ENCODE data around the gene UPK1B.
"Not testable (repeated sequence)": the region's sequence is repeated elsewhere in the genome, so short reads cannot be mapped to it uniquely, and the experiment has no call there.

The UPK1B gene

DNA sequence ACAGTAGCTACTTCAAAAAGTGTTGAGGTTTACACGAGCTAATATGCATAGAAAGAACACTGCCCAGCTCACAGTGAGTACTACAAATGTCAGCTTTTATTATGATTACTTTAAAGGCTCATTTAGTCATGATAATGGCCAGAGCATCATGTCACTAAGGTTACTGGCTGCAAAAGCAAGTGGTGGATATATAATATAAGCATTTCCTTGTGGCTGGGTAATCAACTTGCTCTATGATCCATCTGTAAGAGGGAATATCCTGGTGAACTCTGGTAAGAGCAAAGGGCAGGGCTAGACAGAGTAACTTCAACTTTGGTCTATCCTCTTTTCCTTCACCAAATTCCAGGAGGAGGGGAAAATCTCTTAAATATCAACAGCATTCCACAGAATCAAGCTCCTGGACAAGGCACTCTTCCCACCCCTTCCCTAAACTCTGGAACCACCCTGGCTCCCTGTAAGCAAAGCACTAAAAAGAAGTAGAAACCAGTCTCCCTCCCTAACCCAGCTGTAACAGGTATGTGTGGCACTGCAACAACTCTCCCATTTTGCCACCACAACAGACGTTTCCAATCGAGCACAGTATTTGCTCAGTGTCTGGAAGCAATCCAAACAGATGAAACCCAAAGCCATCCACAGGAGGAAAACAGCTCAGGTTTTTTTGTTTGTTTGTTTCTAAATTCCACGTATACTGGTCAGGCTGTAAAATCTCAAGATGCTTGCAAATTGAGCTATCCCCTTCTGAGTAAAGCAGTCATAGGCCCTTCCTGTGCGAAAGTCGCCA is 53.9 kb downstream of the UPK1B start:
- no peak for DNase-seq

DNA sequence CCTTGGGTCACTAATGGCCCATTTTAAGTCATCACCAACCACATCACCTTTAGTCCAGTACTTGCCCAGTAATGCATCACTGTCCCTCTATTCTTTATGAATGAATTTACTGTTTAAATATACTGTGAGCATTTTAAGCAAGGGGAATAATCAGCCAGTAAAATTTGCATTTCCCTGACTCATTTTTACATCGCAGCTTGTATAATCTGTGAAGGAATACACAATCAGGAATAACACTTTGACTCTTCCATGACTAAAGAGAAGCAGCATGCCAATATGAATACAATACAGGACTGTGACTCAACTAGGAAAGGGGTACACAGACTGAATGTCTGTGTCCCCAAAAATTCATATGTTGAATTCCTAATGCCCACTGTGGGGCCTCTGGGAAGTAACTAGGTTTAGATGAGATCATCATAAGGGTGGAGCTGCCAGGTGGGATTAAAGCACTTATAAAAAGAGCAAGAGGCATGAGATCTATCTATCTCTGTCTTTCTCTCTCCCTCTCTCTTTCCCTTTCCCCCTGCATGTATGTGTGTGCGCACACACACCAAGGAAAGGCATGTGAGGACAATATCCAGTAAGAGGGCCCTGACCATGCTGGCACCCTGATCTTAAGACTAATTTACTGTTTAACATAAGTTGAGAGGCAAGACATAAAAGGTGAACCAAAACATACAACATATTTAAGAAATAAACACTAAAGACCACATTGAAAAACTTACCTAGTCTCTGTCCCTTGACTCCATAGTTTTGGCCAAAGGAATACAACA is 55.2 kb downstream of the UPK1B start:
- no peak for DNase-seq

DNA sequence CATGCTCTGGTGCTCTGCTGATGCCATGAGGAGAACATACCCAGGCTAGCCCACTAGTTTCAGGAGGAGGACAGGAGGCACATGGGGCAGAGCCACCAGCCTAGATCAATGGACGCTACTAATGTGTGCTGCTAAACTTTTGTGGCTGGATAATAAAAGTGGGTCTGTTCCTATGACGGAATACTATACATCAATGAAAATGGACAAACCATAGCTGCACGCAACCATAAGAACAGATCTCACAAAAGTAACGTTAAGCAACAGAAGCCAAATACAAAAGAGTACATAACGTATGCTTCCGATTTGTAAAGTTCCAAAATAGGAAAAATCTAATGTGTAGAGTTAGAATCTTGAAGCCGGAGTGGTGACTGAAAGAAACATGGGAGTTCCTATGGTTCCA is 55.8 kb downstream of the UPK1B start:
- DNase-seq: no peak

DNA sequence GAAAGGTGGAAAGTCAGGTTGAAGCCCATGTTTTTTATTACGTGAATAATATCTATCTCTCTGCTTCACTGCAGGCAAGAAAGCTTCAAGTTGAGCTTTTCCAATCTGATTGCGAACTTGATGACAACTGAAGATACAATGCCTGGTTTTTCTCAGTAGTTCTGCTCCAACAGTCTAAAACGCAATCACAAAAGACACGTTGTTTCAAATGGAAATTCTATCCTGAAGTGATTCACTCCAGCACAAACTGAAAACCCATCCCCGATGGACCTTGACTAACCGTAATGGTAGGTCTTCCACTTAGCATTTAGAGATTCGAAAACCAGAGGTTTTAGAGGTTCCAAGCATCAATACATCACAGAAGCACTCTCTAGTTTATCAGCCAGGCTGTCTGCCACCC is 56.7 kb downstream of the UPK1B start:
- DNase-seq: no peak

DNA sequence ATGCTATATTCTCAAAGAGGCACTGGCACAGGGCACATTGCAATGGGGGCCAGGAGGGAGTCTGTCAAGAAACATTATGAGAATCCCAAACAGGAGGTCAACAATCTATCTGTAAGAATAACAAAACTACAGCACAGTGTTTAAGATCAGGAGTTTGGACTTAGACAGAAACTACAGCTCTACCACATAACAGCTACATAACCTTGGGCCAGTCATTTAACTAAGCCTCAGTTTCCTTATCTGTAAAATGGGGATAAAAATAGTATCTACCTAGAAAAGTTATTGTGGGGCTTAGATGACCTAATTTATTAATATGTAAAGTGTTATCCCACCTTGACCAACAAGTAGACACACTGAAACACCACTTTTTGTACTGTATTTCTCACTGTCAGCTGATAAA is 57.3 kb downstream of the UPK1B start:
- no peak for DNase-seq

DNA sequence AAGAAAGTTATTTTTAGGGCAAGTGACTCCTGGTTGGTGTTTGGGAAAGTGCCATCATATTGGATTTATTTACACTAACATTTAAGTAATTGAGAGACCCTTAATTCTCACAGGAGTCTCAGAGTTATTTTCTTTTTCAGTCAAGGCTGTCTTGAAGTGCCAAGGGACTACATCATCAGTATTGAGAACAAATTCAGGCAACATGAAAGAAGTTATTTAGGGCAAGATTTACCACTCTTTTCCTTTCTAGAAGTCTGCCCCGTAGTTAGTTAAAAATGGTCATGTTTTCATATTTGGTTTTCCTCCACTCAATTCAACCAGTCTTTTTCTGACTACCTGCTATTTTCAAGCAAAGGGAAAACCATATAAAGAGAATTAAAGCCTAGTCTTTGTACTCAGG is 61.2 kb downstream of the UPK1B start:
- no peak for DNase-seq

DNA sequence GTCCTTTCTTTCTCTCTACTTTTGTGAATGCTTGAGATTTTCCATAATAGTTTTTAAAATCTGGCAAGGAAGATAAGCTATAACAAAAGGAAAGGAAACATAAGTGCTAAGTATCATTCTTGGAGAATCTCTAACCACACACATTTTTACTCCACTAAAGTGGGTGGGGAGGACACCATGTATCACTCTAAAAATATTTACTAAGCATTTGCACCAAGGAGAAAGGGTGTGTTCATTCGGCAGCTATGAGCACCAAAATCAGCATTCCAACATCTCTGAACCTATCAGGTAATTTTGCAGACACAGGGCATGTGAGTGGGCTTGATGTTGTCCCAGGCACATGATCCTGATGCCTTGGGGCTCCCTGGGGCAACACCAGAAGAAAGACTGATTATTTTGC is 61.8 kb downstream of the UPK1B start:
- no peak for DNase-seq

DNA sequence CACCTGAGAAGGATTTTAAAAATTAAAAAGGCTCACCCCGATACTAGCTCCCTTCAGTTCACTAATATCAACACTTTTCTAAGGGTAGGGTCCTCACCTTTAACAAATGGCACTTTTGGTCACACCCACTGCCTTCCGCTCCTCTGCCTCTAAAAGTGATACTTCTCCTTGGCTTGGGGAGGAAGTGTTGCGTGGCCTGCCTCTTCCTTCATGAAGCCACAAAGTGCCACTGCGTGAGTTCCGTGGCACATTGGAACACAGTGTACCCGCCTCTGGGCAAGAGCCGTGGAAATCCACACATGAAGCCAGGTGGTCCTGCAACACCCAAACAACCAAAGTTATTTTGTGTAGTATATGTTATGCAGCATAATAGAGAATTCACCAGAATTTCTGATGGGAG is 63.4 kb downstream of the UPK1B start:
- DNase-seq: no peak

DNA sequence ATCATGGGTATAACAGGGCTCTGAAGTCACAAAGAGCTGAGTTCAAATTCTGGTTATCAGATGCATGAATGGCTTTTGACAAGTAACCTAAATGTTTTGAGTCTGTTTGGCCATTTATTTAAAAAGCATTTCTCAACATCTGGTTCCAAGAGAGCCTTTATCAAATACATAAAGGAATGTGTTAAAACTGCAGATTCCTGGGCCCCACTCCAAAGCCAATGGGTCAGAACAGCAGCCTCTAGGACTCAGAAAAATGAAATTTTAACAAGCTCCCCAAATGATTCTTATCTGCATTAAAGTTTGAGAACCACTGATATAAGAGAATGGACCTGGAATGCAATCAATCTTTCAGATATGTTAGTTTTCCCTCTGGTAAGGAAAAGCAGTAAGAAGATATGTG is 63.9 kb downstream of the UPK1B start:
- no peak for DNase-seq

DNA sequence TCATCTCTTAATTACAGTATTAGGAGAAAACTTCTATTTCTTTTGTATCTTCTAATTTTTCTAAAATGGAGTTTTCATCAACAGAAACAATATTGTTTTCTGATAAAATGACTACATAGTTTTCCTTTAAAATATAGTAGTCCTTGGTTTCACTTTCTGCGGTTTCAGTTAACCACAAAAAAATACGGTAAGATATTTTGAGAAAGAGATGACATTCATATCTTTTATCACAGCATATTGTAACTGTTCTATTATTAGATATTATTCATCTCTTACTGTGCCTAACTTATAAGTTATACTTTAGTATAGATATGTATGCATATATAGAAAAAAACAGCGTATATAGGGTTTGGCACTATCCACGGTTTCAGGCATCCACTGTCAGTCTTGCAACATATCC is 65.0 kb downstream of the UPK1B start:
- DNase-seq: no peak

DNA sequence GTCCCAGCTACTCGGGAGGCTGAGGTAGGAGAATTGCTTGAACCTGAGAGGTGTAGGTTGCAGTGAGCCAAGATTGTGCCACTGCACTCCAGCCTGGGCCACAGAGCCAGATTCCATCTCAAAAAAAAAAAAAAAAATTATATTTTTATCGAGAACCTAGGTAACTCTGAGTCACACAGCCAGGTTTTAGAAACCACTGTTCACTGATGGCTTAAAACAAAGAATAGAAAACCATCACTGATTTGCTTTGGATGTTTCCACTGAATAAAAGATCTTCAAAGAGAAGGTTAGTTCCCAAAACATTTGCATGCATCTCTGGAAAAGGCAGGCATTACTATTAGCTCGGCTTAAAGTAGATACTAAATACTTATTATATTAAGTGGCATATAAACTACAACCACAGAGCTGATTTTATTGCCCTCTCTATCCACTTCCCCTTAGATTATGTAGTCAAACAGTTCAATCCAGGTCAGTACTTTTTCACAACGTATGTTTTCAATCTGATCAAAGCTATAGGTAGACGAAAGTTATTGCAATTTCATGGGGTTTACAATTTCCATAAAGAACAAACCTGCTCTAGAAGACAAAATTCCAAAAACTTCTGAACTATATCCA is 65.9 kb downstream of the UPK1B start:
- no peak for DNase-seq

DNA sequence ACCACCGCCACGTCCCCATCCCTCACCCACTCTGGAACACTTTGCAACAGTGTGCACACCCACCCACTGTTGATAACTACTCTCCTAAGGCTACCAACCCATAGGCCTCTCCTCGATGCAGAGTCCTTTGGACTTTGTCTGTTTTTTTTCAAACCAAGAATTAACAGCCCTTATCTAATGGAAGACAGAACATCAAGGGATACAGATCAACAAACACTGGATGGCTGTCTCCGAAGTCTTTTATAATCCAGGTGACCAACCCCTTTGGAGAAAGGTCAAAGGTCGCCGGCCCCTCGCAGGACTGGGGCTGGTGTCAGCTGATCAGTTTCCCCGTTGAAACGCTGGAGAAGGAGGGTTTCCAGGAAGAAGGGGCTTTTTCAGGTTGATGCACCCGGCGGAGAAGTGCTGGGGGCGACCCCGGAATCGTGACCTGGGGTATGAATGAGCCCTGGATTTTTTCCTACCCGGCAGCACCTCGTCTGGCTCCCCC is 66.7 kb downstream of the UPK1B start:
- no peak for DNase-seq

DNA sequence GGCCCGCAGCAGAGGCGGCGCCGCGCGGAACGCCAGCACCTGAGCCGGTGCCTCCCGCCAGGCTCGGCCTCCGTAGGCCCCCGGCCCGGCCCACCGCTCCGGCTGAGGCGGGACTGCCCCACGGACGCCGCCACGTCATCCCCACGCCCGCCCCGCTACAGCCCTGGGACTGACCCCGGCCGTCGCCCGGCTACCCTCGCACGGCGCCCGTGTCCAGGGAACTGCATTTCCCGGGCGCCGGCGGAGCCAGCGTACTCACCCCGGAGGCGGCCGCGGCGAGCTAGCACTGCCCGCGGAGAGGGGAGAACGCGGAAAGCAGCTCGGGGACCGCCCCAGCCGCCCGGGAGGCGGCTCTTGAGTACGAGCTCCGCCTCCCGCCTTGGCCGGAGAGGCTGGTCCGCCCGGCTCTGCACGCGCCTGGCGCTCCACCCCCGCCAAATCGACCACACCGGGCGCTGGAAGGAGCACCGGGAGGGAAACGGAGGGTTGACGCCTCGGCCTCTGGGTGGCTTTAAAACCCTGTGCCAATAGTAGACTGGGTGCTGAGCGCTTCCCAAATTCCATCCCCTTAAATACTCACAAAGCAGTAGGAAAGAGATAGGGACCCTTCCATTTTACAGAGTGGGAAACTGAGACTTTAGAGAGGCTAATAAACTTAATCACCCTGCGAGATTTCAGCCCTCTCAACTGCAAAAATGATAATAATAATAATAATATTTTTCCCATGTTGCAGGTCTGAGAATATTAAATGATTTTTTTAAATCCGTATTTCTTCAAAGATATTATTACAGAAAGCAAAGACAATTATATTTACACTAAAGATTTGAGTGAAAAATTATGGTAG is 67.4 kb downstream of the UPK1B start, which contains the start of gene B4GALT4:
TSS of gene B4GALT4 (minus strand) at position 288 of the 844 bp plus-strand sequence. CDS start 10,779 bp downstream, outside the sequence.
- DNase-seq: peak; percentile 53 to 80

DNA sequence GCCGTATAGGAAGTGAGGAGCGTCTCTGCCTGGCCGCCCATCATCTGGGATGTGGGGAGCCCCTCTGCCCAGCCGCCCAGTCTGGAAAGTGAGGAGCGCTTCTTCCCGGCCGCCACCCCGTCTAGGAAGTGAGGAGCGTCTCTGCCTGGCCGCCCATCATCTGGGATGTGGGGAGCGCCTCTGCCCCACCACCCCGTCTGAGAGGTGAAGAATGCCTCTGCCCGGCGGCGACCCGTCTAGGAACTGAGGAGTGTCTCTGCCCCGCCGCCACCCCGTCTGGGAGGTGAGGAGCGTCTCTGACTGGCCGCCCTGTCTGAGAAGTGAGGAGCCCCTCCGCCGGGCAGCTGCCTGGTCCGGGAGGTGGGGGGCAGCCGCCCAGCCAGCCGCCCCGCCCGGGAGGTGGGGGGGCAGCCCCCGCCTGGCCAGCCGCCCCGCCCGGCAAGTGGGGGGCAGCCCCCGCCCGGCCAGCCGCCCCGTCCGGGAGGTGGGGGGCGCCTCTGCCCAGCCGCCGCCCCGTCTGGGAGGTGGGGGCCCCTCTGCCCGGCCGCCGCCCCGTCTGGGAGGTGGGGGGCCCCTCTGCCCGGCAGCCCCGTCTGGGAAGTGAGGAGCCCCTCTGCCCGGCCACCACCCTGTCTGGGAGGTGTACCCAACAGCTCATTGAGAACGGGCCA is 69.1 kb downstream of the UPK1B start:
- not testable (repeated sequence) for DNase-seq

DNA sequence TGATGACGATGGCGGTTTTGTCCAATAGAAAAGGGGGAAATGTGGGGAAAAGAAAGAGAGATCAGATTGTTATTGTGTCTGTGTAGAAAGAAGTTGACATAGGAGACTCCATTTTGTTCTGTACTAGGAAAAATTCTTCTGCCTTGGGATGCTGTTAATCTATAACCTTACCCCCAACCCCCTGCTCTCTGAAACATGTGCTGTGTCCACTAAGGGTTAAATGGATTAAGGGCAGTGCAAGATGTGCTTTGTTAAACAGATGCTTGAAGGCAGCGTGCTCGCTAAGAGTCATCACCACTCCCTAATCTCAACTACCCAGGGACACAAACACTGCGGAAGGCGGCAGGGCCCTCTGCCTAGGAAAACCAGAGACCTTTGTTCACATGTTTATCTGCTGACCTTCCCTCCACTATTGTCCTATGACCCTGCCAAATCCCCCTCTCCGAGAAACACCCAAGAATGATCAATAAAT is 69.7 kb downstream of the UPK1B start:
- DNase-seq: not testable (repeated sequence)

DNA sequence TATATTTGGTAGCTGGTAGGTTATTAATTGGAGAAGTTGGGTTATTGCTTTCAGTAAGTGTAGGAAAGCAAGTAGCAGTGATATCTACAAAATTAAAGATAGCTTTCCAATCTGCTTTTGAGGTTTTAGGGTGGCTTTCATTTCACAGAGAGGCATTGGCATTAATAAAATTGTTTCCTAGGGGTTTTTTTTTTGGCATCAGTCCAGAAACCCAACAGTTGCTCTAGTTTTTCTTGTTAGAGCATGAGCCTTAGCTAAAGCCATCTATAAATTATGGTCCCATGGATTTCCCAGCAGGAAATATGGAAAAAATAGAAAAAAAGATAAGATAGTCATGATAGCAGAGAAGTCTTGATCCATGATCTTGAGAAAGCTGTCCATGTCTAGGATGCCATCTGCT is 70.3 kb downstream of the UPK1B start:
- DNase-seq: no peak

DNA sequence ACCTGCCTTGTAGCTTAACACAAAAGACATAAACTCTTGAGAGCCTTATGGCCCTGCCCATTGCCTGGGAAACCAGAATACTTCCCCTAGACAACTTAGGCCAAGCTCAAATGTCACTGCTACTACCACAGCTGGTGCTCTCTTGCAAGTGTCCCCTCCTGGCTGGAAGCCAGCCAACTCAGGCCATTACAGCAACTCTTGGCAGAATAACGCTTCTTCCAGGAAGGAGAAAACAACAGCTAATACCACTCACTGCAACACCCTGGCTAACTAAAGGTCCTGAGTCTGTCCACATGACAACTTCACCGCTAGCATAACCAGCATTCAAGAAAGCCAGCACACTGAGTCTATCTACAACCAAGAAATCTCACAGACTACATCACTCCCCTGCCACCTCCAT is 72.4 kb downstream of the UPK1B start:
- DNase-seq: peak in 1 of 2 experiments; percentile 14
